ENCODE results near the gene PRKCQ. TPM values are rescaled to one million over a fixed set of nuclear protein-coding genes. Genes with fewer than 3 reads are reported as not detected.

PRKCQ gene
- total RNA-seq, 2 experiments from 2014 or later: 44.9 to 45.9 TPM

- DNase-seq: no peak
- H3K4me1 Mint-ChIP-seq: peaks cover 79% of the 10 kb centered on the region
- H3K27me3 Mint-ChIP-seq: no peaks in the 10 kb centered on the region
- peaks cover 37% of the 10 kb centered on the region for H3K36me3 Mint-ChIP-seq
- no peak overlapping the region for H3K27ac Mint-ChIP-seq
- H3K4me3 Mint-ChIP-seq: no peak overlapping the region
- no peaks in the 10 kb centered on the region for H3K9me3 Mint-ChIP-seq
These were observed 14.5 kb downstream of the PRKCQ start for GRCh38 chr10:6565588-6565987.

GRCh38 chr10:6564367-6564766 lies 15.7 kb downstream of the PRKCQ start:
- no peak overlapping the region for H3K27ac Mint-ChIP-seq
- H3K9me3 Mint-ChIP-seq: no peaks in the 10 kb centered on the region
- peaks cover 36% of the 10 kb centered on the region for H3K36me3 Mint-ChIP-seq
- DNase-seq: no peak
- peaks cover 77% of the 10 kb centered on the region for H3K4me1 Mint-ChIP-seq
- no peak overlapping the region for H3K4me3 Mint-ChIP-seq
- no peaks in the 10 kb centered on the region for H3K27me3 Mint-ChIP-seq

GRCh38 chr10:6563731-6564130 lies 16.3 kb downstream of the PRKCQ start:
- H3K36me3 Mint-ChIP-seq: peaks cover 36% of the 10 kb centered on the region
- peaks cover 76% of the 10 kb centered on the region for H3K4me1 Mint-ChIP-seq
- peak overlapping the region; percentile 66 for H3K4me3 Mint-ChIP-seq
- no peaks in the 10 kb centered on the region for H3K27me3 Mint-ChIP-seq
- no peaks in the 10 kb centered on the region for H3K9me3 Mint-ChIP-seq
- no peak for DNase-seq
- peak overlapping the region; percentile 89 for H3K27ac Mint-ChIP-seq

- Mint-ChIP-seq H3K4me1 (peaks cover 80% of the 10 kb centered on the region), H3K9me3 (no peaks in the 10 kb centered on the region), H3K27ac (peak overlapping the region; percentile 89), H3K4me3 (peak overlapping the region; percentile 66), H3K36me3 (peaks cover 42% of the 10 kb centered on the region), H3K27me3 (no peaks in the 10 kb centered on the region)
- DNase-seq: peak; percentile 71
These were observed 17.0 kb downstream of the PRKCQ start for GRCh38 chr10:6563075-6563474.

- Mint-ChIP-seq H3K4me1 (peaks cover 83% of the 10 kb centered on the region), H3K27me3 (no peaks in the 10 kb centered on the region)
These were observed 17.9 kb downstream of the PRKCQ start for GRCh38 chr10:6562221-6562620.

GRCh38 chr10:6561552-6561951 lies 18.5 kb downstream of the PRKCQ start:
- H3K27me3 Mint-ChIP-seq: no peaks in the 10 kb centered on the region
- peak overlapping the region; percentile 15 for H3K4me3 Mint-ChIP-seq
- no peak for DNase-seq
- H3K27ac Mint-ChIP-seq: peak overlapping the region; percentile 60
- H3K36me3 Mint-ChIP-seq: peaks cover 54% of the 10 kb centered on the region
- H3K4me1 Mint-ChIP-seq: peaks cover 82% of the 10 kb centered on the region
- no peaks in the 10 kb centered on the region for H3K9me3 Mint-ChIP-seq

More at GRCh38 chr10:6562221-6562620, 17.9 kb downstream of the PRKCQ start:
- Mint-ChIP-seq H3K27ac (peak overlapping the region; percentile 89), H3K4me3 (peak overlapping the region; percentile 44), H3K36me3 (peaks cover 47% of the 10 kb centered on the region), H3K9me3 (no peaks in the 10 kb centered on the region)
- DNase-seq: no peak

- no peaks in the 10 kb centered on the region for H3K27me3 Mint-ChIP-seq
- peak overlapping the region; percentile 68 for H3K27ac Mint-ChIP-seq
- peaks cover 68% of the 10 kb centered on the region for H3K4me1 Mint-ChIP-seq
- peaks cover 64% of the 10 kb centered on the region for H3K36me3 Mint-ChIP-seq
- no peaks in the 10 kb centered on the region for H3K9me3 Mint-ChIP-seq
- no peak overlapping the region for H3K4me3 Mint-ChIP-seq
- DNase-seq: no peak
These were observed 21.2 kb downstream of the PRKCQ start for GRCh38 chr10:6558759-6559461.

GRCh38 chr10:6558272-6558671 lies 21.8 kb downstream of the PRKCQ start:
- DNase-seq: no peak
- H3K9me3 Mint-ChIP-seq: no peaks in the 10 kb centered on the region
- peaks cover 66% of the 10 kb centered on the region for H3K4me1 Mint-ChIP-seq
- H3K27ac Mint-ChIP-seq: no peak overlapping the region
- H3K4me3 Mint-ChIP-seq: peak overlapping the region; percentile 7
- H3K36me3 Mint-ChIP-seq: peaks cover 61% of the 10 kb centered on the region
- H3K27me3 Mint-ChIP-seq: no peaks in the 10 kb centered on the region

GRCh38 chr10:6553937-6554336 lies 26.1 kb downstream of the PRKCQ start:
- peaks cover 58% of the 10 kb centered on the region for H3K36me3 Mint-ChIP-seq
- no peak for DNase-seq
- H3K4me1 Mint-ChIP-seq: peaks cover 49% of the 10 kb centered on the region
- H3K27ac Mint-ChIP-seq: peak overlapping the region; percentile 34
- H3K4me3 Mint-ChIP-seq: no peak overlapping the region
- H3K27me3 Mint-ChIP-seq: no peaks in the 10 kb centered on the region
- peaks cover 9% of the 10 kb centered on the region for H3K9me3 Mint-ChIP-seq

- peaks cover 3% of the 10 kb centered on the region for H3K9me3 Mint-ChIP-seq
- peak overlapping the region; percentile 99 for H3K27ac Mint-ChIP-seq
- H3K36me3 Mint-ChIP-seq: peaks cover 44% of the 10 kb centered on the region
- peak; percentile 58 for DNase-seq
- H3K4me1 Mint-ChIP-seq: peaks cover 64% of the 10 kb centered on the region
- H3K4me3 Mint-ChIP-seq: peak overlapping the region; percentile 93
- no peaks in the 10 kb centered on the region for H3K27me3 Mint-ChIP-seq
These were observed 36.6 kb downstream of the PRKCQ start for GRCh38 chr10:6543431-6544005.

GRCh38 chr10:6542999-6543430 lies 37.1 kb downstream of the PRKCQ start:
- DNase-seq: peak; percentile 38
- H3K36me3 Mint-ChIP-seq: peaks cover 44% of the 10 kb centered on the region

GRCh38 chr10:6539833-6540232 lies 40.2 kb downstream of the PRKCQ start:
- peak overlapping the region; percentile 50 for H3K27ac Mint-ChIP-seq
- no peaks in the 10 kb centered on the region for H3K9me3 Mint-ChIP-seq
- DNase-seq: no peak
- no peak overlapping the region for H3K4me3 Mint-ChIP-seq
- H3K27me3 Mint-ChIP-seq: no peaks in the 10 kb centered on the region
- peaks cover 45% of the 10 kb centered on the region for H3K36me3 Mint-ChIP-seq
- H3K4me1 Mint-ChIP-seq: peaks cover 60% of the 10 kb centered on the region

More at GRCh38 chr10:6542999-6543430, 37.1 kb downstream of the PRKCQ start:
- Mint-ChIP-seq H3K9me3 (peaks cover 3% of the 10 kb centered on the region), H3K4me3 (peak overlapping the region; percentile 93), H3K27me3 (no peaks in the 10 kb centered on the region), H3K27ac (peak overlapping the region; percentile 99), H3K4me1 (peaks cover 67% of the 10 kb centered on the region)

GRCh38 chr10:6537770-6538169 lies 42.3 kb downstream of the PRKCQ start:
- H3K4me1 Mint-ChIP-seq: peaks cover 48% of the 10 kb centered on the region
- H3K9me3 Mint-ChIP-seq: no peaks in the 10 kb centered on the region
- H3K27ac Mint-ChIP-seq: peak overlapping the region; percentile 20
- no peaks in the 10 kb centered on the region for H3K27me3 Mint-ChIP-seq
- H3K36me3 Mint-ChIP-seq: peaks cover 39% of the 10 kb centered on the region
- no peak overlapping the region for H3K4me3 Mint-ChIP-seq
- no peak for DNase-seq

GRCh38 chr10:6536102-6536501 lies 44.0 kb downstream of the PRKCQ start:
- Mint-ChIP-seq H3K4me3 (no peak overlapping the region), H3K4me1 (peaks cover 46% of the 10 kb centered on the region), H3K36me3 (peaks cover 41% of the 10 kb centered on the region), H3K27ac (peak overlapping the region; percentile 32), H3K27me3 (no peaks in the 10 kb centered on the region), H3K9me3 (no peaks in the 10 kb centered on the region)
- no peak for DNase-seq

- Mint-ChIP-seq H3K27ac (no peak overlapping the region), H3K4me3 (no peak overlapping the region), H3K9me3 (no peaks in the 10 kb centered on the region), H3K36me3 (peaks cover 34% of the 10 kb centered on the region), H3K27me3 (no peaks in the 10 kb centered on the region), H3K4me1 (peaks cover 45% of the 10 kb centered on the region)
- DNase-seq: no peak
These were observed 44.8 kb downstream of the PRKCQ start for GRCh38 chr10:6535156-6535764.
